Endodermal cell (in vitro differentiated cells): ENCODE measurements around the gene BMP8B. TPM values are rescaled to one million over a fixed set of nuclear protein-coding genes. Genes with fewer than 3 reads are reported as not detected.
"Not testable (repeated sequence)": the region's sequence is repeated elsewhere in the genome, so short reads cannot be mapped to it uniquely, and the experiment has no call there.

Experiments used
- DNase-seq: peaks from one replicate; pipeline ENCODE4 v3.0.0-alpha.2; 2017
- H3K27ac ChIP-seq: 2 replicates; pipeline ENCODE4 v1.5.1; 2013; ENCODE audit warnings: mild to moderate bottlenecking, low read depth, low read length, moderate library complexity
- H3K27me3 ChIP-seq: 2 replicates; pipeline ENCODE4 v1.6.1; 2013; ENCODE audit warnings: mild to moderate bottlenecking, low read length, moderate library complexity; ENCODE audit not compliant: insufficient read depth, control insufficient read depth, poor library complexity, severe bottlenecking
- H3K36me3 ChIP-seq: 2 replicates; pipeline ENCODE4 v1.7.0; 2013; ENCODE audit warnings: mild to moderate bottlenecking, low read length, moderate library complexity; ENCODE audit not compliant: control insufficient read depth, insufficient read depth
- H3K4me1 ChIP-seq: one replicate; pipeline ENCODE4 v1.7.0; 2013; ENCODE audit warnings: low read length; ENCODE audit not compliant: control insufficient read depth, insufficient read depth
- H3K4me3 ChIP-seq: 2 replicates; pipeline ENCODE4 v1.5.1; 2013; ENCODE audit warnings: mild to moderate bottlenecking, low read length, moderate library complexity
- H3K9ac ChIP-seq: 2 replicates; pipeline ENCODE4 v1.6.1; 2013; ENCODE audit warnings: mild to moderate bottlenecking, low read length, moderate library complexity; ENCODE audit not compliant: poor library complexity, severe bottlenecking; ENCODE audit errors: extremely low read depth
- H3K9me3 ChIP-seq: 2 replicates; pipeline ENCODE4 v1.6.1; 2013; ENCODE audit warnings: mild to moderate bottlenecking, low read length, moderate library complexity; ENCODE audit not compliant: control insufficient read depth
- H3K27ac Mint-ChIP-seq: 2 replicates; pipeline ENCODE4 v1.8.0; 2020; ENCODE audit warnings: mixed read lengths
- H3K27me3 Mint-ChIP-seq: 2 replicates; pipeline ENCODE4 v1.8.0; 2021; ENCODE audit warnings: mild to moderate bottlenecking, mixed read lengths; ENCODE audit not compliant: insufficient read depth
- H3K36me3 Mint-ChIP-seq: 2 replicates; pipeline ENCODE4 v1.8.0; 2020; ENCODE audit warnings: low read depth, mixed read lengths
- H3K4me1 Mint-ChIP-seq: 2 replicates; pipeline ENCODE4 v1.8.0; 2020; ENCODE audit warnings: mixed read lengths
- H3K4me3 Mint-ChIP-seq: 2 replicates; pipeline ENCODE4 v1.8.0; 2020; ENCODE audit warnings: mild to moderate bottlenecking, moderate library complexity, mixed read lengths
- H3K9me3 Mint-ChIP-seq: 2 replicates; pipeline ENCODE4 v1.8.0; 2020; ENCODE audit warnings: mild to moderate bottlenecking, mixed read lengths
- CTCF ChIP-seq: fragments of 200-600 bp; sonication (generic); conservative IDR thresholded peaks from 2 replicates; pipeline ENCODE4 v1.5.0; 2021; ENCODE audit warnings: antibody characterized with exemption, mild to moderate bottlenecking
- WGBS, 2 experiments: methylation state at CpG; one replicate each; pipeline versions ENCODE4 v1.1.5 to v1.1.7; 2013; ENCODE audit warnings: missing lambda C conversion rate in 2 of 2, mixed read lengths in 1 of 2; ENCODE audit not compliant: insufficient coverage in 1 of 2, insufficient read length in 1 of 2; 5-methylcytosine and 5-hydroxymethylcytosine counted together
- total RNA-seq, 2 donors: library from RNA; stranded (reverse); fragmentation: NEBNext Ultra II Directional in 1 of 2; extraction: Animal tissue kit (Norgen Biotek cat#: 25700) in 1 of 2; gene quantifications; 2 replicates in 1 of 2; 3 replicates in 1 of 2; pipeline ENCODE4 v1.2.1, GENCODE V29; 2021

The BMP8B gene
- total RNA-seq, 2 donors from 2014 or later: 0.13 to 0.29 TPM

- TF ChIP-seq CTCF: no peak
- no peak overlapping the region for H3K4me3 ChIP-seq
- Mint-ChIP-seq H3K27me3 (peaks cover 79% of the 10 kb centered on the region), H3K9me3 (no peaks in the 10 kb centered on the region), H3K4me1 (peaks cover 2% of the 10 kb centered on the region), H3K36me3 (no peaks in the 10 kb centered on the region), H3K4me3 (no peak overlapping the region), H3K27ac (no peak overlapping the region)
- peaks cover 84% of the 10 kb centered on the region for H3K27me3 ChIP-seq
- no peak overlapping the region for H3K27ac ChIP-seq
- no peaks in the 10 kb centered on the region for H3K36me3 ChIP-seq
- no peak overlapping the region for H3K9ac ChIP-seq
- no peak for DNase-seq
- H3K4me1 ChIP-seq: no peaks in the 10 kb centered on the region
- H3K9me3 ChIP-seq: no peaks in the 10 kb centered on the region
- WGBS, 2 experiments: 0 to 2% methylated on average over 5 to 51 of the region's 51 CpGs
Observed at GRCh38 chr1:39788426-39788757, 273 bp downstream of the BMP8B start.

DNA sequence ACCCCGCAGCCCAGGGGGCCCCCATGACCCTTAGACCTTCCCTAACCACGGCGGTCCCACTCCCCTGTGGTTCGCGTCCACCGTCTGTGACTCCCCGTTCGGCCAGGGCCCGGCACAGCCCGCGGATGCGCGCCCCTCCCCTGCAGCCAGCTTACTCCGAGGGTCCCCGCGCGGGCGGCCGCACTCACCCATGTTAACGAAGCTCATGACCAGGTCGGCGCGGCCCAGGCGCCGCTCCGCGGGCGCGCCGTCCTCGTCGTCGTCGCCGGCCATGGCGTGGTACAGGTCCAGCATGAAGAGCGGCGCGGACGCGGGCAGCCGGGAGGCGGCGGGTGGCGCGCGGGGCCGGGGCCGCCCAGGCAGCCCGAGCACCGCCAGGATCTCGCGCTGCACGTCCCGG lies 701 bp downstream of the BMP8B start:
- not testable (repeated sequence) for H3K27ac Mint-ChIP-seq, H3K4me1 ChIP-seq, H3K9ac ChIP-seq, H3K4me1 Mint-ChIP-seq, H3K27ac ChIP-seq, H3K4me3 ChIP-seq, H3K36me3 ChIP-seq, H3K9me3 ChIP-seq, H3K9me3 Mint-ChIP-seq, H3K36me3 Mint-ChIP-seq
- 5 to 9% methylated on average over 4 to 54 of the region's 55 CpGs for WGBS, 2 experiments
- peak; percentile 56 for DNase-seq
- peaks cover 85% of the 10 kb centered on the region for H3K27me3 ChIP-seq
- peak overlapping the region; percentile 15 for H3K4me3 Mint-ChIP-seq
- H3K27me3 Mint-ChIP-seq: peaks cover 79% of the 10 kb centered on the region

DNA sequence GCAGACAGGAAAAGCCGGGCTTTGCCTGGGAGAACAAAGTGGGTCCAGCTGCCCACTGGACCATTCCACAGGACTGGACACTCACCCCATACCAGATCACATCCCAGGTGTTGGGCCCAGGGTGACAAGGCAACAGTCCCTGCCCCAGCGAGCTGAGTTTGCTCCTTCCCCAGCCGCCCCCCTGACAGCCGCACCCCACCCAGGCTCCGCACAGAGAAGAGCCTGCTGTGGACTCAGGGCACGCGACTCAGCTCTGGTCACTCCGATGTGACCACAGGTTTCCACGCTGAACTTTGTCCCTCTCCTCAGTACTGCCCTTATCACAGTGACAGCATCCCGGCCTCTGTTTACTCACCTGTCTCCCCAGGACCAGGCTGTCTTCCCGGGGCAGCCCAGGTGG lies 1.2 kb downstream of the BMP8B start:
- Mint-ChIP-seq H3K27ac (no peak overlapping the region), H3K4me3 (peak overlapping the region; percentile 15), H3K27me3 (peaks cover 79% of the 10 kb centered on the region), H3K9me3 (no peaks in the 10 kb centered on the region), H3K36me3 (no peaks in the 10 kb centered on the region), H3K4me1 (peaks cover 2% of the 10 kb centered on the region)
- Histone ChIP-seq H3K27ac (no peak overlapping the region), H3K9me3 (no peaks in the 10 kb centered on the region), H3K4me3 (no peak overlapping the region), H3K36me3 (no peaks in the 10 kb centered on the region), H3K4me1 (no peaks in the 10 kb centered on the region), H3K9ac (no peak overlapping the region), H3K27me3 (peaks cover 83% of the 10 kb centered on the region)
- no peak for TF ChIP-seq CTCF
- WGBS, 2 experiments: 77 to 84% methylated on average over 5 to 11 of the region's 11 CpGs
- no peak for DNase-seq

- H3K4me1 ChIP-seq, H3K4me1 Mint-ChIP-seq, H3K27ac Mint-ChIP-seq, H3K36me3 ChIP-seq, H3K27ac ChIP-seq, H3K4me3 Mint-ChIP-seq, H3K36me3 Mint-ChIP-seq, H3K9me3 ChIP-seq, DNase-seq, H3K9ac ChIP-seq, H3K9me3 Mint-ChIP-seq, H3K4me3 ChIP-seq: not testable (repeated sequence)
- 95% methylated on average over 5 of the region's 5 CpGs; no CpG with 5 or more reads in 1 of the 2 experiments for WGBS, 2 experiments
- peaks cover 81% of the 10 kb centered on the region for H3K27me3 ChIP-seq
- H3K27me3 Mint-ChIP-seq: peaks cover 79% of the 10 kb centered on the region
Observed at GRCh38 chr1:39787108-39787375, 1.6 kb downstream of the BMP8B start.

DNA sequence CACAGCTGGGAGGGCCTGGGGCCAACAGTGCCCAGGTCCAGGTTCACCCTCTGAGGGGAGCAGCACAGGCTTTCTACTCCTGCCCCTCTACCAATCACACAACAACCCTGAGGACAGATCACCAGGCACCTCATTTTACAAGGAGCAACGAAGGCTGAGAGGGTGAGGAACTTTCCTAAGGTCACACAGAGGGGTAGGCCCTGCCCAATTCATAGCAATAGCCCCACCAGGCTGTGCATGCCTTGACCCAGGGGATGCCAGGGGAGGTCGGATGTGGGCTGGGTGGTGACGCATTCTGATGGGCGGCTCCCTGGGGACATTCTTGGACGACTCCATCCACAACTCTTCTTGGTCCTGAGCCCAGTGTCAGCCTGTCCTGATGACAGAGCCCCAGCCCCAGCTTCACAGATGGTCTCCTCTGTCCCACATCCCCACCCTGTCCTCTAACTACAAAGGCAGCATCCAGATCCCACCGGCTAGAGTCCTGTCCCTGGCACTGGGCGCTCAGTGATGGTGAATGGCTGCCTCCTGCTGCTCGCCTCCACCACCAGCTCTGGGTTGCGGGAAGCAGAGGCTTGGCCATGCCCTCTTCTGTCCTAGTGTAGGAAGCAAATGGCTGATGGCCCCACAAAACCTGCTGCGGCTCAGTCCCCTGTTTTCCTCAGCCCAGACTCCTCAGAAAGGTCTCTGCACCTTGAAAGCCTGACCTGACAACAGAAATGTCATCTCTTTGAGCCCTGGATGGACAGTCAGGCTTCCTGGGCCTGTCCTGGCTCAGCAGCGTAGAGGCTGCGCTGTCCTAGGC lies 2.2 kb downstream of the BMP8B start:
- peaks cover 81% of the 10 kb centered on the region for H3K27me3 ChIP-seq
- not testable (repeated sequence) for H3K27ac Mint-ChIP-seq, H3K4me3 Mint-ChIP-seq, H3K36me3 ChIP-seq, H3K4me1 Mint-ChIP-seq, H3K36me3 Mint-ChIP-seq, H3K4me3 ChIP-seq, H3K4me1 ChIP-seq, H3K9me3 Mint-ChIP-seq, H3K27ac ChIP-seq, H3K9ac ChIP-seq, H3K9me3 ChIP-seq, DNase-seq
- peaks cover 80% of the 10 kb centered on the region for H3K27me3 Mint-ChIP-seq
- 89 to 91% methylated on average over 5 to 8 of the region's 12 CpGs for WGBS, 2 experiments

DNA sequence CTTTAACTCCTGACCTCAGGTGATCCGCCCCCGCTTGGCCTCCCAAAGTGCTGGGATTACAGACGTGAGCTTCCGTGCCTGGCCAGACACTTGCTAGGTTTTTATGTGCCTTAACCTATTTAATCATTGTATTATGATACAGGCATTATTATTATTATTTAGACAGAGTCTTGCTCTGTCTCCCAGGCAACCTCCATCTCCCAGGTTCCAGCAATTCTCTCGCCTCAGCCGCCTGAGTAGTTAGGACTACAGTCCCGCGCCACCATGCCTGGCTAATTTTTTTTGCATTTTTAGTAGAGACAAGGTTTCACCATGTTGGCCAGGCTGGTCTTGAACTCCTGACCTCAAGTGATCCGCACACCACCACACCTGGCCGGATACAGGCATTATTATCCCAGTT lies 6.0 kb downstream of the BMP8B start:
- not testable (repeated sequence) for DNase-seq, H3K4me1 ChIP-seq, H3K4me3 ChIP-seq, H3K27ac ChIP-seq, H3K4me3 Mint-ChIP-seq, H3K4me1 Mint-ChIP-seq, H3K9me3 ChIP-seq, H3K36me3 Mint-ChIP-seq, H3K9me3 Mint-ChIP-seq, H3K9ac ChIP-seq, H3K27ac Mint-ChIP-seq, H3K36me3 ChIP-seq
- H3K27me3 ChIP-seq: peaks cover 72% of the 10 kb centered on the region
- 88 to 92% methylated on average over 8 to 10 of the region's 10 CpGs for WGBS, 2 experiments
- H3K27me3 Mint-ChIP-seq: peaks cover 77% of the 10 kb centered on the region
